Measurements from ENCODE around the gene ARHGEF18.
"Not testable (repeated sequence)": the region's sequence is repeated elsewhere in the genome, so short reads cannot be mapped to it uniquely, and the experiment has no call there.

ARHGEF18 gene

GRCh38 chr19:7349231-7349591 lies 474 bp downstream of the ARHGEF18 start:
- DNase-seq = no peak

- DNase-seq = peak; percentile 56
These were observed 1.4 kb downstream of the ARHGEF18 start for GRCh38 chr19:7349961-7350711.

GRCh38 chr19:7351861-7352260 lies 3.1 kb downstream of the ARHGEF18 start:
- DNase-seq = no peak

GRCh38 chr19:7355151-7355820 lies 6.5 kb downstream of the ARHGEF18 start:
- no peak for DNase-seq

- DNase-seq = no peak
These were observed 7.1 kb downstream of the ARHGEF18 start for GRCh38 chr19:7355871-7356270.

GRCh38 chr19:7356899-7357627 lies 8.3 kb downstream of the ARHGEF18 start:
- DNase-seq = no peak

- DNase-seq = no peak
These were observed 9.4 kb downstream of the ARHGEF18 start for GRCh38 chr19:7358102-7358597.

GRCh38 chr19:7360393-7360984 lies 11.8 kb downstream of the ARHGEF18 start:
- DNase-seq = no peak

- no peak for DNase-seq
These were observed 14.5 kb downstream of the ARHGEF18 start for GRCh38 chr19:7363225-7363624.

GRCh38 chr19:7366701-7367420 lies 18.1 kb downstream of the ARHGEF18 start:
- DNase-seq = no peak

GRCh38 chr19:7368456-7368855 lies 19.7 kb downstream of the ARHGEF18 start:
- DNase-seq = no peak

GRCh38 chr19:7368866-7369265 lies 20.1 kb downstream of the ARHGEF18 start:
- DNase-seq = not testable (repeated sequence)

- DNase-seq = no peak
These were observed 21.8 kb downstream of the ARHGEF18 start for GRCh38 chr19:7370546-7370945.

- no peak for DNase-seq
These were observed 22.3 kb downstream of the ARHGEF18 start for GRCh38 chr19:7371001-7371400.

- no peak for DNase-seq
These were observed 24.1 kb downstream of the ARHGEF18 start for GRCh38 chr19:7372810-7373209.

GRCh38 chr19:7373862-7374261 lies 25.1 kb downstream of the ARHGEF18 start:
- DNase-seq = no peak

GRCh38 chr19:7376151-7376852 lies 27.6 kb downstream of the ARHGEF18 start:
- DNase-seq = no peak

GRCh38 chr19:7377196-7377595 lies 28.5 kb downstream of the ARHGEF18 start:
- DNase-seq = no peak

GRCh38 chr19:7381073-7381390 lies 32.3 kb downstream of the ARHGEF18 start:
- no peak for DNase-seq

GRCh38 chr19:7382694-7383093 lies 34.0 kb downstream of the ARHGEF18 start:
- DNase-seq = no peak

GRCh38 chr19:7383284-7383683 lies 34.5 kb downstream of the ARHGEF18 start:
- DNase-seq = no peak

GRCh38 chr19:7385062-7385461 lies 36.3 kb downstream of the ARHGEF18 start:
- no peak for DNase-seq
